HG02678 (cell line): ENCODE data around the gene UNC79.
A peak's percentile ranks its signal among the peaks of the same experiment; 100 is the strongest.

Experiments used
- ATAC-seq: cut with Tn5 transposase; IDR thresholded peaks from one replicate; pipeline ENCODE4 v1.9.1; 2021; ENCODE audit warnings: mild to moderate bottlenecking, moderate library complexity; ENCODE audit not compliant: unreplicated experiment

The UNC79 gene

DNA sequence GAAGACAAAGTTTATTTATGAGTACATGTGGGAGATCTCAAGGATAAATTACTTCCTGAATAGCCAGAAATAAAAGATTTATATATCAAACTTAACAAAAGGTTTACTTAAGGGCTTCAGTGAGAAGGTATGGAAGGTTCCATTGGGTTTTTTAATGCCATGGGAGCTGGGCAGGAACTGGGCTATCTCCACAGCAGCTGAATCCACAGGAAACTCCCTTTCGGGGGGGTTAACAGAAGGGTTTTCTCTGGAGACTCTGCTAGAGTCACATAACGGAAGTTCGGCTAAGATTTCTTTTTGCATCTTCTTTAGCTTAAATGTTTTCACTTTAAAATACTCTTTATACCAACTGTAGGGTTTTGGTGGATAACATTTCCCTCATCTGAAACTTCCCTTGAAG is 113.5 kb downstream of the UNC79 start:
- ATAC-seq = no peak

DNA sequence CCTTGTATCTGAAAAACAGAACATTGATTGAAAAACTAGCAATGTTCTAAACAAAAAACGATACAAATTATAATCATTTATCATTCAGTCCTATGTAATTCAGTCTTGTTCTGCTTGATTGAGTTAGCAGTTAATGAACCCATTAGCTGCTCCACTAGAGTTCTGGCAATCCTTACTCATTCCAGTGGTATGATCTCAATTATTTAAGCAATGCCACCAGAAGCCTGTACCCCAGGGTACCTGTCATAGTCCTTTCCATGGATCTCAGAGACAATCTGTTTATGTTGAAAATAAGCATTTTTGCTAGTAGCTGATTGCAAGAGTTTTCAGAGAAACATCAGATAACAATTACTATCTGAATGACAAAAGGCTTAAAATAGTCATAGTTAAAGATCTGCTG is 115.9 kb downstream of the UNC79 start:
- no peak for ATAC-seq

- ATAC-seq = peak; percentile 91
These were observed 117.5 kb downstream of the UNC79 start for GRCh38 chr14:93548102-93548843.

- no peak for ATAC-seq
These were observed 118.9 kb downstream of the UNC79 start for GRCh38 chr14:93549595-93549994.

DNA sequence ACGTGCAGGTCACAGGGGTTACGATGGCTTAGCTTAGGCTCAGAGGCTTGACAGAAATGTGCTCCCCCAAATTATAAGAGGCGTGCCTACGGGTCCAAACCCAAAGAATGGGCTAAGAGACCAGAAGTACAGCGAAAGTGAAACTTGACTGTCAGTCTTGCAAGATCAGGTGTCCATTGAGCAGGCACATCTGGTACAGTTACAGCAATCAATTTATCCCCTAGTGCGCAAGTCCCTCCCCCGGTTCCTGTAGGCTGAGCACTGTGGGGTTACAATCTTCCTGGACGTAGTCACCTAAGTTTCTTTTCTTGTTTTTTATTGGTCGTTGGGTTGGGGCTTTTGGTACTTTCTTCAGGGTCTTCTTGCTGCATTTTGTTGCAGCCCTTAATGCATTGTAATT is 134.2 kb downstream of the UNC79 start:
- ATAC-seq = no peak

DNA sequence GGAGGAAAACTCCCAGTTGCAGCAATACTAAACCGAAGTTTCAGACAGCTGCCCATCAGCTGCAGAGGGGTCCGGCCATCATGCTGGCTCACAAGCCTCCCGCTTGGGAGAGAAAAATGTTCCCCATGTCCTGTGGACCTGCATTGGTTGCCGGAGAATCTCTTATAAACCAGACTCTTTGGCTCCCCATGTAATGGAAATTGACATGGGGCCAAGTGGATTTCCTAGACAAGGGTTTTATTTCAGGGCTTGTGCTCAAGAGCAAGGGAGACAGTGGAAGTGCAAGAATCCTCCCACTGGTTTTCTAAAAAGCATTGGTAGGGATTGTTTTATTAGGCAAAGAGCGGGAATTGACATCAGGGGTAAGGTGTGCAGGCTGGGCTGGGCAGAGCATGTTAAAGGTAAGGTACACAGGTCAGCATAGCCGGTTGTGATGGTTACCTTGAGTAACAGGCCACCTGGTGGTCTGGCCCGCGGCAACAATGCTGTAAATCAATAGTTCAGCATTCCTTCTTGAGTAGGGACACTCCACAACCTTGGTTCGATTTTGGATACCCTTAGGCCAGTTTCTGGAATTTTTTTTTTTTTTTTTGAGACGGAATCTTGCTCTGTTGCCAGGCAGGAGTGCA is 135.4 kb downstream of the UNC79 start:
- no peak for ATAC-seq

- ATAC-seq = no peak
These were observed 140.5 kb downstream of the UNC79 start for GRCh38 chr14:93571275-93571674.

- no peak for ATAC-seq
These were observed 148.4 kb downstream of the UNC79 start for GRCh38 chr14:93579178-93579577.

DNA sequence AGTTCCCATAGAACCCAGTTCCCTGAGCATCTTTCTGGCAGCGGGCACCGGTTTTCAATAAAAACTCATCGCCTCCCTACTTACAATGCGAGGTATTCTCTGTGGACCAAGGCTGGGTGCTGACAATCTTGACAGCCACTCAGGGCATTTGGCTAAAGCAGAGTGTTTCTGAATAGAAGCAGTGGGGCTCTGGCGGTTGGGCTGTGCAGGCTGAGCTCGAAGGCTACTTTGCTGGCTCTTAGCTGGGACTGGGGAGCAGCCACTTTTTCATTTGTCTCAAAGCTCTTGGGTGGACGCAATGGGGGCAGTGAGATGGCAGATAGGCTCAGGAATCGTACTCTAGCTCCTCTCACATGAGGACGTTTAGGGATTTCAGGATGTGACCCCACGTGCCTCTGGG is 151.8 kb downstream of the UNC79 start:
- ATAC-seq = no peak

DNA sequence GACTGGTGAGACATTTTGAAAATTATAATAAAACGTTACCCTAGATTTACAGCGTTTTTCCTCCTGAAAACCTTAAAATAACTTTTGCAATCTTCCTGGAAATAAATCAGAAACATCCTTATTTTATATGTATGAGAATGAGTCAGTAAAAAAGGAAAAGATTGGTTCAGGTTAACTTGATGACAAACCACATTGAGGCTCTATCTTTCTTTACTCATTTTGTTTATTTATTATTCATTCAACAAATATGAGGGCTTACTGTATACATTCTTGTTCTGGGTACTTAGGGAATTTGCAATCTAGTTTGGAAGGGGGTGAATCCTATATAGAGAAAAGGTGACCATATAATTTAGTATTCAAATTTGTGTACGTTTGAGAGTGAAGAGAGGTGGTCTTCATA is 156.6 kb downstream of the UNC79 start:
- no peak for ATAC-seq

DNA sequence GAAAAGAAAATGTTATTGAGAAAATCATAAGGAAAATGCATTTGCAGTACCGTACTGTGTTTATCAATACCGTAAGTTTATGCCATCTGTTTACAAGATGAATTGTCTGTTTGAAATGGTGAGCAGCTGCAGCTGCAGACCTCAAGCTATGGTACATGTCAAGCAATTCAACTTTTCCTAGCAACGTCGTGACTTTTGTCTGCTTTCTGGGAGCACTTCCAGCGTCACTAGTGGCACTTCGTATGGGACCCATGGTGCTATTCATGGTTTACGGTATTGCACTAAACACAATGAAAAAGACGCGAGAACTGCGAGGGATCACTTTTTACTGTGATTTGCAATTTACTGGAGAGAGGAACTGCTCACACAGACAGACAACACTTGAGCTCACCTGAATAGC is 160.8 kb downstream of the UNC79 start:
- no peak for ATAC-seq

DNA sequence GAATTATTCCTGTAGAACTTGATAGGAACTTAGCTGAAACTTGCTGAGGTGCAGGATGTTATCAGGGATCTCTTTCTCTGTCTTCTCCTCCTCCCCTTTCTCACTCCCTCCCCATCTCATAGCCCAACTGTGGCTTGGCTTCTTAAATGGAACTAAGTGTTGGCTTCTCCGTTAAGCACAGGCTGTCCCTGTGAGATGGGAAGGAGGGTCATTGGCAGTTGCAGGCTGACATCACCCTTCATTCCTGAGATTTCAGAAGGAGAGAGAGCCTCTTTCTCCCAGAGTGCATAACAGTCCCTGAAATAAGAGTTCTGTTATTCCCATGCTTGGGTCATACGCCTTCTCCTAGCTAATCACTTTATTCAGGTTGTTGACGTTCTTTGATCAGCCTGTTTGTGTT is 162.0 kb downstream of the UNC79 start:
- ATAC-seq = no peak

- no peak for ATAC-seq
These were observed 175.4 kb downstream of the UNC79 start for GRCh38 chr14:93606091-93606490.

- no peak for ATAC-seq
These were observed 188.5 kb downstream of the UNC79 start for GRCh38 chr14:93619176-93619793.

DNA sequence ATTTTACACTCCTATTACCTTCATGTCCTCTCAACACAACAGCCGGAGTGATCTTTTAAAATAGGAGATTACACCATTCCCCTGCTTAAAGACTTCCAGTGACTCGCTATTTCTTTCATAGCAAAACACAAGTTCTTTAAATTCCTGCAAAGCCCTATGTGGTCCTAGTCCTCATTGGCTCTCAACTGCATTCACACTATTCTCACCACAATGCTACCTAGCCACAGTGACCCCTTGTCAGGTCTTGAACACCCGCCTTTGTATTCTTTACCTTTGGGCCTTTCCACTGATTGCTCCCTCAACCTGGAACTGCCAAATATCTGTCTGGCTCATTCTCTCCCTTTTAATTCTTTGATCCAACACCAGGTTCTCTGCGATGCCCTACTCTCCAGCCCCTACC is 197.3 kb downstream of the UNC79 start:
- ATAC-seq = no peak

GRCh38 chr14:93629643-93630042 is 198.9 kb downstream of the UNC79 start:
- no peak for ATAC-seq

DNA sequence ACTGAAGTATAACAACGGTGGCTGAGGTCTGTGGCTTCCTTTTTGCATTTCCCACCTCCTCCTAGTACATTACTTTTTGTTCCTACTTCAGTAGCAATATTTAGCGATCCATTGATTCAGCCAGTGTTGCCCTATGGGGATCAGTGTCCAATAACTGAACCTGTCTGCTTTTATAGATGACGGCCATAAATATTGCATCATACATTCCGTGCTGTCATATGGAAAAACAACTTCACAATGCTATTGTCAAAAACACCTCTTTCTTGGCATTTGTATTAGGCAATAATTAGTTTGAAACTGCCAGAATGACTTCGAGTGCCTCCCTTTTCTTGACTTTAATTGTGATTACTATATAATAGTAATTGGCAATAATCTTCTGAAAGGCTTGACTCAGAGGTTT is 208.1 kb downstream of the UNC79 start:
- ATAC-seq = no peak

DNA sequence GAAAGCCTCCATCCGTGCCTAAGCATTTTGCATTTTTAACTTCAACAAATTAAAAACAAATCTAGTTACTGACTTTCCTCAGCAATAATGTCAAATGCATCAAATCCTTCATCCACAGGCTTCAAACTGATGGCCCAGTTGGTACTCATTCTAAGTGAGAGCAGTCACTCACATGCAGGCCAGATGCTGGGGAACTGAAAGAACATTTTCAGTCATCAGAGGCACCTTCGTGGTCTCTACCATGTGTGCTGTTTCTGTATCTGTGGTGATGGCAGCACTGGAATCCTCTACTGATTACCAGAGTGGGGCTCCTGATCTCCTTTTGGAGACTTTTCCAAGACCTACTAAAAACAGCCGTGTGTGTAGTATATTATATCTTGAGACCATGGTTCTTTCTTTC is 212.4 kb downstream of the UNC79 start:
- ATAC-seq = no peak

- ATAC-seq = no peak
These were observed 212.9 kb downstream of the UNC79 start for GRCh38 chr14:93643676-93644075.

DNA sequence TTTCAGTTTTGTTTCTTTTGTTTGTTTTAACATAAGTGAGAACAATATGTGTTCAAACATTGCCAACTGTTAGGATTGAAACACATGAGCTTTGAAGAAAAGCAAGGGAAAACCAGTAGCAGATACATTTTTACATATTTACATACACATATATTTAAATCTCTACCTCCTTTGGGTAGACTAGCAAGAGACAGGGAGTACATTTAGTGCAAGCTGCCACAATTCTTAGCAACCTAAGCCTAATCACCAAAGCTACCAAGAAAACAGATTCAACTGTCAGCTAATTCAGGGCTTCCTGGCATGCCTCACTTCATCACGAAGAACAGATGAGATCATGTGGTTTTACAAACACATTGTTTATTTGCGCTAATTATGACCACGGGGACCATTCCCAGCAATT is 214.5 kb downstream of the UNC79 start:
- no peak for ATAC-seq

DNA sequence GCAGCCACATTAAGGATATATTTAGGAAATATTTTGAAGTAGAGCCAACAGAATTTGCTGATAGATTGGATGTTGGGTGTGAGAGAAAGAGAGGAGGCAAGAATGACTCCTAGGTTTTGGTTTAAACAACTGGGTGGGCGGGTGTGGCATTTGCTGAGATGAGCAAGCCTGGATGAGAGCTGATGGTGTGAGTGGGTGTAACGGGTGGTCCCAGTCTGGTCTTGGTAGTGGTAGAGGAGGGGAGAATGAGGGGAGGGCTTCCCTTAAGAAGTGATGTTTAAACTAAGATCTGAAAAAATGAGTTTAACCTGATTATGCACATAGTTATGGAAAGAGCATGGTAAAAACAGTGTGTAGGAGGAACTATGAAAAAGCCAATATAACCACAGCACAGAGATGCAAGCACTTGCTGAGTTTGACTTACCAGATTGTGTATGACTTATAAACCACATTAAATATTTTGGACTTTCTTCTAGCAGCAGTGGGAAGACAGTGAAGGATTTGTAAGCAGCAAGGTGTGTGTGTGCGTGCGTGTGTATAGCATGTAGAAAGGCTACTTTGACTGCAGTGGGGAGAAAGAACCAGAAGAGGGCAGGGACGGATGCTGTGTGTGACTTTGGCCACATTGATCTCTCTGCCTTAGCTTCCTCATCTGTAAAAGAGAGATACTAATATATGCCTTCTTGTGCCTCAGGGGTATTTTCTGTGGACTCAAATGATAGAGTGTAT is 217.9 kb downstream of the UNC79 start:
- no peak for ATAC-seq

GRCh38 chr14:93654599-93654998 is 223.9 kb downstream of the UNC79 start:
- ATAC-seq = no peak
